DMS 273 treated with DMSO at 0.1 percent for 48 hours (cell line): Measurements from ENCODE around the gene CFL2.
"Not testable (repeated sequence)": the region's sequence is repeated elsewhere in the genome, so short reads cannot be mapped to it uniquely, and the experiment has no call there.

ENCODE experiments used
- DNase-seq: peaks from one replicate; lab custom pipeline; 2025; lab: John Stamatoyannopoulos, UW

Gene CFL2

GRCh38 chr14:34714320-34715126 lies at the start of gene CFL2:
Gene CFL2, minus strand, starts transcription at chr14:34714593. Its CDS starts 53 bp downstream, at chr14:34714540.
- DNase-seq = peak; percentile 41

- DNase-seq = no peak
These were observed 40.8 kb upstream of the CFL2 start for GRCh38 chr14:34755215-34755614.

DNA sequence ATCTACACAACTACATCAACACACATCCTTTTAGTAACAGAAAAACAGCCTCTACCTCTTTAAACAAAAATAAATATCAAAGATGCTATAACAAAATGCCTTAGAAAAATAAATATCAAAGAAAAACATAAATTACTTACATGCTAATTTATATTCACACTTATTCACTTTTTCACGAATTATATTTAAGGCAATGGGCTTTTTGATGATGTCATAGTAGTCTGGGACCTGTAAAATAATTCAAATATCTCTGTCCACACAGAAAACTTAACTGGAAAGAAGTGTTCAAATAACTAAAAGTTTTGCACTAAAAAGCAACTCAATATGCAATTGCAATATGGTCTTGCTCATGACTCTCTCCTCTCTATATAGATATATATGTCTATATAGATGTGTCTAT lies 40.3 kb upstream of the CFL2 start:
- DNase-seq = no peak

GRCh38 chr14:34750670-34751069 lies 36.3 kb upstream of the CFL2 start:
- no peak for DNase-seq

- no peak for DNase-seq
These were observed 35.8 kb upstream of the CFL2 start for GRCh38 chr14:34750233-34750632.

DNA sequence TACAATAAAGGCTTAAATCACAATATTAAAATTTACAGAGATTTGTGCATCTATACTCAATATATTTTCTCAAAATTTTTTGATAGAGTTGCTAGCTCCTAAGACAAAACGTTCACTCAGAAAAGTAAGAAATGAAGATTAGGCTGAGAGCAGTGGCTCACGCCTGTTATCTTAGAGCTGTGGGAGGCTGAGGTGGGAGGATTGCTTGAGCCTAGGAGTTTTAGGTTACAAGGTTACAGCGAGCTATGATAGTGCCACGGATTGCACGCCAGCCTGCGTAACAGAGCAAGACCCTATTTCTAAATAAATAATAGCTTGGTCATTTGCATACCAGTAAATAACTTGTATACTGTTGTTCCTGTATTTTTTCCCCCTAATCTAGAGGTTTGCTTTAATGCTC lies 35.0 kb upstream of the CFL2 start:
- DNase-seq = no peak

DNA sequence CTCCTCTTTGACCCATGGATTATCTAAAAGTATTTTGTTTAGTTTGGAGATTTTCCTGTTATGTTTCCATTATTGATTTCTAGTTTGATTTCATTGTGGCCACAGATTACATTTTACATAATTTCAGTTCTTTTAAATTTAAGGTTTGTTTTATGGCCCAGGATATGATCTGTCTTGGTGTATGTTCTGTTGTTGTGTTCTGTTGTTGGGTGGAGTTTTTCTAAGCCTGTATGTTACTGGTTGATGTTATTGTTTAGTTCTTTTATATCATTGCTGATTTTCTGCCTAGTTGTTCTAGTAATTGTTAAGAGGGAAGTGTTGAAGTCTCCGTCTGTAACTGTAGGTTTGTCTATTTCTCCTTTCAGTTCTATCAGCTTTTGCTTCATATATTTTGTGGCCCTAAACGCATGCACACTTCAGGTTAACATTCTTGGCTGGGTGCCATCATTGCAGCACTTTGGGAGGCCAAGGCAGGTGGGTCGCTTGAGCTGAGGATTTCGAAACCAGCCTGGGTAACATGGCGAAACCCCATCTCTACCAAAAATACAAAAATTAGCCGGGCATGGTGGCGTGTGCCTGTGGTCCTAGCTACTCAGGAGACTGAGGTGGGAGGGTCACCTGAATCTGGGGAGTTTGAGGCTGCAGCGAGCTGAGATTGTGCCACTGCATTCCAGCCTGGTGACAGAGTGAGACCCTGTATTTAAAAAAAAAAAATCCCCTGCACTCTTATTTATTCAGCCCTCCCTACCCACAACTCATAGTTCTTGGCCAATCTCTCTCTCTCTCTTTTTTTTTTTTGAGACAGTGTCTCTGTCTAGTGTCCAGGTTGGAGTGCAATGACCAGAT lies 28.1 kb upstream of the CFL2 start:
- DNase-seq = no peak

GRCh38 chr14:34741840-34742239 lies 27.4 kb upstream of the CFL2 start:
- DNase-seq = no peak

GRCh38 chr14:34740139-34740538 lies 25.7 kb upstream of the CFL2 start:
- not testable (repeated sequence) for DNase-seq

GRCh38 chr14:34737079-34737478 lies 22.7 kb upstream of the CFL2 start:
- not testable (repeated sequence) for DNase-seq

DNA sequence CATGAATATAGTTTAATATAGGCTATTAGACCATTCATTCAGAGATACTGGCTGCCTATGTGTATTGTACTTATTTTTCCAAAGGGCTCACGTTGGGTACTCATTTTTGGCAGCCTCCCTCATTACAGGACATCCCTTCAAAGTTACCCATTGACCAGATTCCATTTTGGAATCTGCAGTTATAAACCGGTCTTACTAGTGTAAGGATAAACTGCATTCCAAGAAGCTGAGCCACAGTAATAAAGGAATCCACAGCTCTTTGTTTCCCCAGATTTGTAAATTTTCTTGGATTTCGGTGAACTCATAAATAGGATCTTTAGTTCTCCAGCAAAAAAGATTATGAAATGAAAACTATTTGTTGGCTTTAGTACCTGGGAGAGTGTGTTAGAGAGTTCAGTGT lies 18.9 kb upstream of the CFL2 start:
- DNase-seq = no peak

GRCh38 chr14:34732802-34733201 lies 18.4 kb upstream of the CFL2 start:
- DNase-seq = no peak

GRCh38 chr14:34723867-34724266 lies 9.5 kb upstream of the CFL2 start:
- no peak for DNase-seq

DNA sequence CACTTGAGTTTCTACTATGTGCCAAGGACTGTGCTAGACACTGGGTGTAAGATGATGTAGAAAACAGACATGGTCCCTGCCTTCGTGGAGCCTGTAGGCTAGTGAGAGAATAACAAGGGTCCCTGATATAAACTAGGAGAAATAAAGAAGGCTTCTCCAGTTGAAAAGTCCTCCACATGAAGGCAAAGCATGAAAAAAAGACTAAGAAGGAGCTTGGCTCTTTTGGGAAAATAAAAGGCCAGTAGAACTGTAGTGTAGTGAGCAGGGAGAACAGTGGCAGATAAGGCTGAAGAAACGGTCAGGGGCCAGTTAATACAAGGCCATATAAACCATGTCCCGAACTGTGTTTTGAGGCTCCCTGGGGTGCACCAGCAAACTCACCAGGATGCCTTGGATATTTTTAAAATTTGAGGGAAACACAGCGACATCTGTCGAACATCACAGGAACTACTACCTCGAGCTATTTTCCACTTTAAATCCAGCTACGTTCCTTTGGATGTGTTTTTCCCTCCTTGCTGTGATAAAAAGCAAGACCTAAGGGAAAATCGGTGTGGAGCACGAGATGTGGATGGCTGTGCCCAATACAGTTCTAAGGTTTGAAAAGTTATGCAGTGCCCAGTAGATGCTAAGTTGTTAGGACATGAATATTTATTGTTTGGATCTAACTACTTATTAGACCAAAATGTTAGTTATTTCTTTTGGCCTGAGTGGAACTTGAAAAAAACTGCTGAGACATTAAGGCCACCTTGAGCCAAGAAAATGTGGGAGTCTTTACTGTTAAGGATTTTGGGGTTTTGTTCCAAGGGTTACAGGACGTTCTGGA lies 8.5 kb upstream of the CFL2 start:
- peak; percentile 32 for DNase-seq

- DNase-seq = no peak
These were observed 6.7 kb upstream of the CFL2 start for GRCh38 chr14:34721129-34721528.

- no peak for DNase-seq
These were observed 4.4 kb upstream of the CFL2 start for GRCh38 chr14:34718750-34719304.

DNA sequence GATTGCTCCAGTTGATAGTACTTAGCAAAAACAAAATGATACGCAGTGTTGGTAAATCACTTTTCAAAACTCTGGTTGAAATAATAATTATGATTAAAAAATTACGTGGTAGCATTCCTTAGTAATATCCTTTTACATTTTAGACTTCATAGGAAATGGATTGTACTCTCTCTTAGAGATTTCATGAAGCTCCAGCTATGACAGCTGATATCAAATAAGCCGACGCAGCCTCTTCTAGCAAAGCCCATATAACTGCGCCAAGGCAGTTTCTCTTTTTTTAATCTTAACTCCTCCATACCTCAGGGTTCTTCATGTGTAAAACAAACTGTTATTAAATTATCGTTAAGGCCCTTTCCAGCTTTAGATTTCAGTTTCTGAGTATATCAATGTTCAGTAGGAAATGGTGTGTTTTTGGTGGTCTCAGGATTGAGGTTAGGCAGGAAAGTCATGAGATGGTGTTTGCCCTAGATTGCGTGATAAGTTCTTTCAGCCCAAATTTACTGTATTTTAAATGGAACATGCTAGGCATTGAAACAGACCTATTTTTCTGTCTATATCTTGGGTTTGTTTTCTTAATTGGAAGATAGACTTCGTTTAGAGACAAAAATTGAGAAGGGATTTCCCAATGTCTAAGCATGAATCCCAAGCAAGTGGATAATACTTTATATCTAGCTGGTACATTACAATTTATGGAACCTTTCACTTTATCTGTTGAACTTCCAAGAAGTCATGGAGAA lies 902 bp upstream of the CFL2 start:
- no peak for DNase-seq

GRCh38 chr14:34713681-34714319 lies 593 bp downstream of the CFL2 start:
- DNase-seq = no peak

GRCh38 chr14:34713122-34713680 lies 1.2 kb downstream of the CFL2 start:
- no peak for DNase-seq
